ENCODE measurements around the gene BDKRB2.

DNA sequence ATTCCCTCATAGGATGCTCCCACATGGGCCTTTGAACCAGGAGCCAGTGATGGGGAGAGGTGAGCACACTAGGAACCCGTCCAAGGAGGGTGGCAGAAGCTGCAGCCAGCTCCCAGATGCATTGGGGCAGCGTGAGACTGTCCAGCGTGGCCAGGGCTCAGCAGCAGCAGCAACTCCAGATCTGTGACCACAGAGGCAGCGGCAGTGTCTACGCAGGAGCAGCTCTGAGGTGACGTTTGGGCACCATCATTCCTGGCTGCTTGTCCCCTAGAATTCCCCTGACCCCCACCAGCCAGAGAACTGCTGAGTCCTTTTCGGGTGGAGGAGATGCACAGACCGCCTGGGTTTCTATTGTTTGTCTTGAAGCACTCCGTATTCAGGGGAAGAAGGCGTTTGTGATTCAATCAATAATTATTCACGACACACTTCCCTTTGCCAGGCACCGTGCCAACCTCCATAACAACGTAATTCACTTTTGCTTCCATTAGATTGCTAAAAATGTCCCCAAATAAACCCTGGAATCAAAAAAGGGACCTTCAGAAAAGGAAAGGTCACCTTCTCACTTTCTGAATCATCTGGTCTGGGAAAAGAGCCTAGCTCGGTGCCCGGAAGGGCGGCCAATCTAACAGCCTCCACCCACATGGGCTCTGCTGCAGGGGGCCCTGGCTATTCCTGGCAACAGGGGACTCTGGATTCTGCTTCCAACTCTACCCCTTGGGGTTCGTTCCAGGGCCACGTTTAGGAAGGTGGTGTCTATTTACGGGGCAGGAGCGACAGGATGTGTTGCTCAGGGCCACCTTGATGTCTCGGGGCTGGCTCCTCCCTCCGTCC, 11.4 kb upstream of the BDKRB2 start:
- TF ChIP-seq, protein P1, sequence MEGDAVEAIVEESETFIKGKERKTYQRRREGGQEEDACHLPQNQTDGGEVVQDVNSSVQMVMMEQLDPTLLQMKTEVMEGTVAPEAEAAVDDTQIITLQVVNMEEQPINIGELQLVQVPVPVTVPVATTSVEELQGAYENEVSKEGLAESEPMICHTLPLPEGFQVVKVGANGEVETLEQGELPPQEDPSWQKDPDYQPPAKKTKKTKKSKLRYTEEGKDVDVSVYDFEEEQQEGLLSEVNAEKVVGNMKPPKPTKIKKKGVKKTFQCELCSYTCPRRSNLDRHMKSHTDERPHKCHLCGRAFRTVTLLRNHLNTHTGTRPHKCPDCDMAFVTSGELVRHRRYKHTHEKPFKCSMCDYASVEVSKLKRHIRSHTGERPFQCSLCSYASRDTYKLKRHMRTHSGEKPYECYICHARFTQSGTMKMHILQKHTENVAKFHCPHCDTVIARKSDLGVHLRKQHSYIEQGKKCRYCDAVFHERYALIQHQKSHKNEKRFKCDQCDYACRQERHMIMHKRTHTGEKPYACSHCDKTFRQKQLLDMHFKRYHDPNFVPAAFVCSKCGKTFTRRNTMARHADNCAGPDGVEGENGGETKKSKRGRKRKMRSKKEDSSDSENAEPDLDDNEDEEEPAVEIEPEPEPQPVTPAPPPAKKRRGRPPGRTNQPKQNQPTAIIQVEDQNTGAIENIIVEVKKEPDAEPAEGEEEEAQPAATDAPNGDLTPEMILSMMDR (conservative IDR thresholded peaks at IDR 0.05; ENCODE audit: low read length): no peak
- no peak for TF ChIP-seq EZH2phosphoT487 (IDR thresholded peaks at IDR 0.05; ENCODE audit: borderline replicate concordance)

Measured in Loucy (cell line).